Brain microvascular endothelial cell (primary cell): ENCODE measurements around the gene MS4A8.
"Not testable (repeated sequence)": the region's sequence is repeated elsewhere in the genome, so short reads cannot be mapped to it uniquely, and the experiment has no call there.

Experiments used
- DNase-seq: peaks from one replicate; pipeline ENCODE4 v3.0.0-alpha.2; 2020
- H3K27ac ChIP-seq: fragments of 250-450 bp; sonication (Bioruptor Pico); 2 replicates; pipeline ENCODE4 v1.5.1; 2020; ENCODE audit warnings: mild to moderate bottlenecking, moderate library complexity
- H3K27me3 ChIP-seq: fragments of 250-450 bp; sonication (Bioruptor Pico); replicated peaks from 2 replicates; pipeline ENCODE4 v1.5.1; 2020; ENCODE audit warnings: mild to moderate bottlenecking
- H3K36me3 ChIP-seq: fragments of 250-450 bp; sonication (Bioruptor Pico); replicated peaks from 2 replicates; pipeline ENCODE4 v1.5.1; 2020; ENCODE audit warnings: mild to moderate bottlenecking
- H3K4me3 ChIP-seq: 2 replicates; pipeline ENCODE4 v1.5.1; 2011; ENCODE audit warnings: low read depth, mild to moderate bottlenecking, control low read depth, low read length, moderate library complexity
- in situ Hi-C: cut with HindIII; loops from 2 replicates; pipeline ENCODE4 v1.10.0; 2017; ENCODE audit warnings: low sequenced_read_pairs, low pct_ligation_motif_present
- TF ChIP-seq, protein P1 (sequence below): IDR thresholded peaks from 2 replicates; pipeline ENCODE4 v1.5.1; 2011; ENCODE audit warnings: low read depth, mild to moderate bottlenecking, moderate library complexity, low read length, control low read depth, inconsistent platforms; ENCODE audit errors: missing control alignments

The MS4A8 gene

DNA sequence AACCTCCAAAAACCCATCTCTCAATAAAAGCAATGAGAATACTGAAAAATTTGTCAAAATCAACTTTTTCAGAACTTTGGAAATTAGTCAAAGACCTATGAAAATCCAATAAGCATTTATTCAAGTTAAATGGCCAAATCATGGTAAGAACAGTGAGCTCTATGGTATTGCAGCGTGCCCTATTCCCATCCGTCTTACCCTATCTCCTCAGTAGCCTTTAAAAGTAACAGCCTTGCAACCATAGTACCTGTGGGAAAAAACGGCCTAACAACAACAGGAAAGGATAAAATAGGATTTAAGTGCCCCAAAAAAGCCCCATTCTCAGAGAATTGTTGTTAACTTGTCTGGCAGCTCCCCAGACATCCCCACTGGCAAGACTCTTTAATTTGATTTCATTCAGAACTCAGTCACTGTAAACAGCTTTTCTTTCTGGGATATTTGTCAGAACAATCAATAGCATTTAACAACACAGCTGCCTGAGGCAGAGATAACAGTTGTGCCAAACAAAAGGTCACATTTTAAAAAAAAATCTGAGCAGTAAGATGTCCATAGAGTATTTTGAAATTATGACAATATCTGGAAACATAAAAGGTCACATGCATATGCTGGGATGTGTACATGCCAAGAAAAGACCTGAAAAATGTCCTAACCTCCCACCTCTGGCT, 18.8 kb upstream of the MS4A8 start:
- in situ Hi-C loops: no loop called here
- H3K4me3 ChIP-seq: no peak overlapping the region
- no peak overlapping the region for H3K27ac ChIP-seq
- TF ChIP-seq, protein P1, sequence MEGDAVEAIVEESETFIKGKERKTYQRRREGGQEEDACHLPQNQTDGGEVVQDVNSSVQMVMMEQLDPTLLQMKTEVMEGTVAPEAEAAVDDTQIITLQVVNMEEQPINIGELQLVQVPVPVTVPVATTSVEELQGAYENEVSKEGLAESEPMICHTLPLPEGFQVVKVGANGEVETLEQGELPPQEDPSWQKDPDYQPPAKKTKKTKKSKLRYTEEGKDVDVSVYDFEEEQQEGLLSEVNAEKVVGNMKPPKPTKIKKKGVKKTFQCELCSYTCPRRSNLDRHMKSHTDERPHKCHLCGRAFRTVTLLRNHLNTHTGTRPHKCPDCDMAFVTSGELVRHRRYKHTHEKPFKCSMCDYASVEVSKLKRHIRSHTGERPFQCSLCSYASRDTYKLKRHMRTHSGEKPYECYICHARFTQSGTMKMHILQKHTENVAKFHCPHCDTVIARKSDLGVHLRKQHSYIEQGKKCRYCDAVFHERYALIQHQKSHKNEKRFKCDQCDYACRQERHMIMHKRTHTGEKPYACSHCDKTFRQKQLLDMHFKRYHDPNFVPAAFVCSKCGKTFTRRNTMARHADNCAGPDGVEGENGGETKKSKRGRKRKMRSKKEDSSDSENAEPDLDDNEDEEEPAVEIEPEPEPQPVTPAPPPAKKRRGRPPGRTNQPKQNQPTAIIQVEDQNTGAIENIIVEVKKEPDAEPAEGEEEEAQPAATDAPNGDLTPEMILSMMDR: no peak
- no peaks in the 10 kb centered on the region for H3K36me3 ChIP-seq
- H3K27me3 ChIP-seq: no peaks in the 10 kb centered on the region
- DNase-seq: no peak

DNA sequence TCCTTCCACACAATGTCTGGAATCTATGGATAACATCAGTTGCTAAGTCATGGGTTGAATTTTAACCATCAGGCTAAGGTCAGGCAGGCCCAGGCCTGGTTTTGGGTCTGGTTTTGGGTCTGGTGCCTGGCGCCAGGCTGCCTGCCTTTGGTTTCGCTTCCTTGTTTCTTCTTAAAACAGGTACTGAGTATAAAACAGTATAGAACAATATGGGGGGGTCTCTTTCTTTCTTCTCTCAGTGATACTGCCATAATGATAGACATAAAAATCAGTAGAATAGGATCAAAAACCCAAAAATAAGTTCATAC, 14.9 kb upstream of the MS4A8 start:
- H3K4me3 ChIP-seq, H3K36me3 ChIP-seq, H3K27me3 ChIP-seq, H3K27ac ChIP-seq, DNase-seq, in situ Hi-C loops: not testable (repeated sequence)

DNA sequence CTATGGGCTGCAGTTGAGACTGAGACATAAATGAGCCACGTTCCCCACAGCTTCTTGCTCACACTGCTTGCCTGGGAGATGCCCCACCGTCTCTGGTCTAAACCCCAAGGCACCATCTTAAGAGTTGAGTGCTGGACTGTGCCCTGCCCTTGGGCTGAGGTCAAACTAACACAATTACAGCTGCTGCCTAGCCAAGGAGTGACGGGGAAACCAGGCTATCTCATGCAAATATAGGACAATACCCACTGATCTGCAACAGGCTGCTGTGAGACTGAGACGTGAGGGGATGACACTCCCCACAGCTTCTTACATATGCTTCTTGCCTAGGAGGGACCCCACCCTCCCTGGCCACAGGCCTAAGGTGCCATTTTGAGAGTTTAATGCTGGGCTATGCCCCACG, 7.8 kb upstream of the MS4A8 start:
- Histone ChIP-seq H3K36me3 (no peaks in the 10 kb centered on the region), H3K4me3 (no peak overlapping the region), H3K27me3 (no peaks in the 10 kb centered on the region), H3K27ac (no peak overlapping the region)
- DNase-seq: no peak
- in situ Hi-C loops: no loop called here
- TF ChIP-seq, protein P1: no peak

DNA sequence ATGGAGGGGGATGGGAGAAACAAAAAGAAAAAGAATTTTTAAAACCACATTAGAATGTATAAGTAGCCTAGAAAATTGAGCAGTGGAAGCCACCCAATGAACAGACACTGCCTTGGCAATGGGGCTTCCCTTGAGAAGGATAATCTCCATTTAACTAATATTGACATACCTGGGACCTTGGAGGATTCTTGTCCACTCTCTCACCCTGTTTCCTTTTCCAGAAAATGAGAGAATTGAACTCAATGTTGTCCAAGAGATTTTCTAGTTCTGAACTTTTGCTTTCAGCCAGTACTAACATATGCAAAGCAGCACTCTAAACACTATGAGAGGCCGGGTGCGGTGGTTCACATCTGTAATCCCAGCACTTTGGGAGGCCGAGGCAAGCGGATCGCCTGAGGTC, 524 bp downstream of the MS4A8 start:
- Histone ChIP-seq H3K4me3 (no peak overlapping the region), H3K27ac (no peak overlapping the region), H3K27me3 (no peaks in the 10 kb centered on the region), H3K36me3 (no peaks in the 10 kb centered on the region)
- in situ Hi-C loops: no loop called here
- no peak for DNase-seq
- TF ChIP-seq, protein P1: no peak

DNA sequence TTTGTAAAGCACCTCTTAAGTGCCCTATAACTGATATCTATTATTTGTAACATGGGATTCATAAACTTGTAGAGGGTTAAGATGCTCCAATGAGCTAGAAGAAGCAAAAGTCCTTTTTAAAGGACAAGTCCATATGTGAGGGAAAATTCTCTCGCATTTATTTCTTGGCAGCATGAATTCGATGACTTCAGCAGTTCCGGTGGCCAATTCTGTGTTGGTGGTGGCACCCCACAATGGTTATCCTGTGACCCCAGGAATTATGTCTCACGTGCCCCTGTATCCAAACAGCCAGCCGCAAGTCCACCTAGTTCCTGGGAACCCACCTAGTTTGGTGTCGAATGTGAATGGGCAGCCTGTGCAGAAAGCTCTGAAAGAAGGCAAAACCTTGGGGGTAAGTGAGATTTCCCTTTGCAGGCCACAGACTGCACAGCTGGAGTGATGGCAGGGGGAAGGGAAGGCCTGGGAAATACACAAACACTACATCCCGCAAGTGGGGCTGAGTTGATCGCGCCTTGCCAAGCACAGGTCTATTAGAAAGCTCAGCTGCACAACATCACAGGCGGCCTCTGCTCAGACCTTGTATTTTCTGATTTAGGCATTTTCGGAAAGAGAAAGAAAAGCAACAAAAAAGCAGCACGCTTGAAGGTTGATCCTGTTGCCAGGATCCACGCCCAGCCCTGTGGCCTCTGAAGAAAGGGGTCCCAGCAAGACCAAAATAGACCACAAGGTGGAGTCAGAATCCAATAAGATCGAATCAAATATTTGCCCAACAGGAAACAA, 1.5 kb downstream of the MS4A8 start:
- H3K4me3 ChIP-seq: no peak overlapping the region

DNA sequence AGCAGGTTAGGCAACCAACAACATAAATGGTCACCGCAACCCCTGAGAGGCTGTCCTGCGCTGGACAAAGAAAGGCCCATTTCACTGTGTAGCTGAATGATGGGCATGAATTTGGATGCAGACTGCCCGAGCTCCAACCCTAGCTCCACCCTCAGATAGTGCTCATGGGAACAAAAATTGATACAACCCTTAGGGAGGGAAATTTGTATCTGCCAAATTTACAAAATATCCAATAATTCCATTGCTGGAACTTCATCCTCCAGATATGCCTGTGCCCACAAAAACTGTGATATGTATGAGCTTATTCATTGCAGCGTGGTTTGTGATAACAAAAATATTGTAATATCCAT, 2.0 kb downstream of the MS4A8 start:
- DNase-seq: no peak
- TF ChIP-seq, protein P1: no peak
- Histone ChIP-seq H3K27ac (no peak overlapping the region), H3K36me3 (no peaks in the 10 kb centered on the region), H3K4me3 (no peak overlapping the region), H3K27me3 (no peaks in the 10 kb centered on the region)
- in situ Hi-C loops: no loop called here

More for the DNA sequence above, 1.5 kb downstream of the MS4A8 start:
- H3K27me3 ChIP-seq: no peaks in the 10 kb centered on the region
- no peak for DNase-seq
- in situ Hi-C loops: no loop called here
- H3K27ac ChIP-seq: no peak overlapping the region
- TF ChIP-seq, protein P1: peak; percentile 49
- H3K36me3 ChIP-seq: no peaks in the 10 kb centered on the region
